RPMI7951 (cell line): ENCODE data around the gene KLHL6. TPM values are rescaled to one million over a fixed set of nuclear protein-coding genes. Genes with fewer than 3 reads are reported as not detected.

Experiments
- DNase-seq: peaks from one replicate; pipeline ENCODE4 v3.0.0-alpha.2; 2012; ENCODE audit warnings: low read depth
- total RNA-seq: library from RNA; depleted of rRNA; stranded (reverse); fragments of >200 nt; shearing (Covaris generic); gene quantifications from 2 replicates; pipeline ENCODE4 v1.2.3, GENCODE V29; 2014

The KLHL6 gene
- total RNA-seq, 1 experiment from 2014 or later, result not detected

DNA sequence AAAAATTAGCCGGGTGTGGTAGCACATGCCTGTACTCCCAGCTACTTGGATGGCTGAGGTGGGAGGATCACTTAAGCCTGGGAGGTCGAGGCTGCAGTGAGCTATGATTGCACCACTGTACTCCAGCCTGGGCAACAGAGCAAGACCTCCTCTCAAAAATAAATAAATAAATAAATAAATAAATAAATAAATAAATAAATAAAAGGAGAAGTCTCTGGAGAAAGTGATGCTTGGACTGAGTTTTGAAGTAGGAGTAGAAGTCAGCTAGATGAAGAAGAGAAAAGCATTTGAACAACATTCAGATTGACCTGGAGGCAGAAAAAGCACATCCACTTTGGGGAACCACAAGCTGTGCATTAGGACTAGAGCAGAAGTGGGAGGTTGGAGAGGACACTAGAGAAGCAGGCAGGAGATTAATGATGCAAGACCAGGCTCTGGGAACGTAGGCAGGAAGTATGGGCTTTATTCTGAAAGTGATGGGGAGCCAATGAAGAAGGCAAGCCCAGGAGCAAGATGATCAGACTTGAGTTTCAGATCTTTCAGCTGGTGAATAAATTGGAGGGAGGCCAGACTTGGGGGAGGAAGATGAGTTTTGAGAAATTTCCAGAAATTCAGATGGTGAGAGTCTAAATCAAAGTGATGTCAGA, 48.7 kb downstream of the KLHL6 start:
- DNase-seq, result no peak

DNA sequence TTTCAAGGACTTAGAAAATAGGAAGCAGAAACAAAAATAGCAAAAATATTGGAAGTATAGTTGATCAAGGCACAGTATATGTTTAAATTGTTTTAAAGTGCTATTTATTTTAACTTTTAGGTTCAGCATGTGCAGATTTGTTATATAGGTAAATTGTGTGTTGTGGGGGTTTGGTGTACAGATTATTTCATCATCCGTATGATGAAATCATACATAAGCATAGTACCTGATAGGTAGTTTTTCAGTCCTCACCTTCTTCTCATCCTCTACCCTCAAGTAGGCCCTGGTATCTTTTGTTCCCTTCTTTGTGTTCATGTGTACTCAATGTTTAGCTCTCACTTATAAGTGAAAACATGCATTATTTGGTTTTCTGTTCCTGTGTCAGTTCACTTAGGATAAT, 50.9 kb downstream of the KLHL6 start:
- no peak for DNase-seq

DNA sequence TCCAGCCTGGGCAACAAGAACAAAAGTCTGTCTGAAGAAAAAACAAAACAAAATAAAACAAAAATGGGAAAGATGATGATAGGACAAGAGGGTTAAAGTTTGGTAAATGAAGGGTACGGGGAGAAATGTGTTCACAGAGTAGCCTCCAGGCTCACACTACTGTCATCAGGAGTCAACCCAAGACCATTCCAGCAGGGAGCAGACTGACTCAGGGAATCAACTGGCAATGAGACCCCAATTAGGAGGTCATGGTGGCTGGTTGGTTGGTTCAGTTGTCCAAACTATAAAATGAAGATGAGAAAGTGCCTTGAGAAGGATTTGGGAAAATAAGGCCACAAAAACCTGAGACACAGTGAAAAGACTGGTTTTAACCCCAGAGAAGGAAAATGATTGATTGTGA, 51.8 kb downstream of the KLHL6 start:
- no peak for DNase-seq

GRCh38 chr3:183502237-183503181, 53.0 kb downstream of the KLHL6 start:
- DNase-seq, result peak; percentile 17

- no peak for DNase-seq
Measured at GRCh38 chr3:183500981-183501704, 54.4 kb downstream of the KLHL6 start.

DNA sequence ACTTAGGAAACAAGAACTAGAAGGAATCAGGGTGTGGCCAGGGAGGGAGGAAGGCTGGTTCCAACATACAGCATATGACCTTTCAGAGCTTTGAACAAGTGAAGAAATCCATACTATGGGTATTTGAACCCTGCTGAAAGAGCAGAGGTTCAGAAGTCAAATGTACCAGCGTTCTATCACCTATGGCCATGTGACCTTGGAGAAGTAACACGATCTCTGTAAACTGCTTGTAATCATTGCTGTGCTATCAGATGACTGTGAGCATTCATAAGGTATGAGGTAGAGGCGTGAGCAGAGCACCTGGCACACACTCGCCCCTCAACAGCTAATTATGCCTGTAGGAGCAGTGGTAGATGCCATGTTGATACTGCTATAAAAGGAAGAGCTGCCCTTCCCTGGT, 55.2 kb downstream of the KLHL6 start:
- DNase-seq, result no peak

DNA sequence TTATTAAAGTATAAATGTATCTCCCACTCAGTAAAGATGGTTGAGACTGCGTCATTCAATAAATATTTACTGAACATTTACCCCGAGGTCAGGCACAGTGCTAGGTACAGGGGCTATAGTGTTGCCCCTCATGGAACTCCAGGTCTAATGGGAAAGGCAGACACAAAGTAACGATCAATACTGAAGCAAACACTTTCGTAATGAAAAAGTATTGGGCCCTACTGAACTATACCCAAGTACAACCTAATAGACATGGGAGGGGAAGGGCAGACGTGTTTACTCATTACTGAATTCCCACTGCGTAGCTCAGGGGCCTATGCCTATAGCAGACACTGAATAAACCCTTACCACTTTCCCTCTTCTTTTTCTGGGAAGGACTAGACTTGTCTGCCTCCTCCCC, 56.9 kb downstream of the KLHL6 start:
- no peak for DNase-seq

DNA sequence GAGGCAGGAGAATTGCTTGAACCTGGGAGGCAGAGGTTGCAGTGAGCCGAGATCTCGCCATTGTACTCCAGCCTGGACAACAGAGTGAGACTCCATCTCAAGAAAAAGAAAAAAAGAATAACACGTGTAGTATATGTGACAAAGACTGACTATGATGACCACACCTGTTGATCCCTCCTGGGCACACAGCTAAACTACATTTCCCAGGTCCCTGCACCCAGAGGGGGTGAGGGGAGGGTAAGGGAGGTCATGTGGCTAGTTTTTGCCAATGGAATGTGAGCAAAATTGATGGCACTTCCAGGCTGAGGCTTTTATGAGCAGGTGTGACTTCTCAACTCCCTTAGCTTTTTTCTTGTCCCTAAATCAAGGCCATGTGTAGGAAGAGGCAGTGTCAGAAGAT, 58.2 kb downstream of the KLHL6 start:
- DNase-seq, result no peak

GRCh38 chr3:183496311-183496710, 59.2 kb downstream of the KLHL6 start:
- DNase-seq, result no peak

DNA sequence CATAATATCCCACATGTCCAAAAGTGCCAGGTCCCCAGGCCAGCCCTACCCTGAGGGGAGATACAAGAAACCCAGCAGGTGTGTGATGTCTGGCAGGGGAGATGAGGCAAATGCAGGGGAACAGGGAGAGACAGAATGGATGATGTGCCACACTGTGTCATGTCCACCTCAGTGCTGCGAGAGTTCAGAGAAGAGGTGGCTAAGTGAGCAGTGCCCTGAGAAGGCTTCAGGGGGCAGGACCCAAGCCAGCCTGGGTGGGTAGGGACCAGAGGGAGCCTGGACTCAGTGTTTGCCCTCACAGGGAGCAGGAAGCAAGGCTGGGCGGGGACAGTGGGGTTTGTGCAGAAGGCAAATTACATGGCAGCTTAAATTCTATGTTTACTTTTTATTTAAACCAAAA, 61.2 kb downstream of the KLHL6 start:
- DNase-seq, result no peak

- no peak for DNase-seq
Measured at GRCh38 chr3:183493296-183494045, 62.0 kb downstream of the KLHL6 start.

DNA sequence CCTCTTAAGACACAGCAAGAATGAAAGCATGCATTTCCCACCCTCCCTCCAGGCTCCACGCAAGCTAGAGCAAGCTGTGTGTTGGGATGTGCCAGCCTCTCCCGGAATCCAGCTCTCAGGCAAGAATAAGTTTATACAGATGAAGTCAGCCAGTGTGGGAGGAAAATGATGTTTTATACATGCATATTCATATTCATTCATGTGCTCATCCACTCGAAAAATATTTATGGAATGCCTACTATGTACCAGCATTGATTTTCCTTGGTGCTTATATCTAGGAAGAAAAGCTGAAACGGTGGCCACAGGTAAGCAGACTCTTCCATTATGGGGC, 62.7 kb downstream of the KLHL6 start:
- no peak for DNase-seq

DNA sequence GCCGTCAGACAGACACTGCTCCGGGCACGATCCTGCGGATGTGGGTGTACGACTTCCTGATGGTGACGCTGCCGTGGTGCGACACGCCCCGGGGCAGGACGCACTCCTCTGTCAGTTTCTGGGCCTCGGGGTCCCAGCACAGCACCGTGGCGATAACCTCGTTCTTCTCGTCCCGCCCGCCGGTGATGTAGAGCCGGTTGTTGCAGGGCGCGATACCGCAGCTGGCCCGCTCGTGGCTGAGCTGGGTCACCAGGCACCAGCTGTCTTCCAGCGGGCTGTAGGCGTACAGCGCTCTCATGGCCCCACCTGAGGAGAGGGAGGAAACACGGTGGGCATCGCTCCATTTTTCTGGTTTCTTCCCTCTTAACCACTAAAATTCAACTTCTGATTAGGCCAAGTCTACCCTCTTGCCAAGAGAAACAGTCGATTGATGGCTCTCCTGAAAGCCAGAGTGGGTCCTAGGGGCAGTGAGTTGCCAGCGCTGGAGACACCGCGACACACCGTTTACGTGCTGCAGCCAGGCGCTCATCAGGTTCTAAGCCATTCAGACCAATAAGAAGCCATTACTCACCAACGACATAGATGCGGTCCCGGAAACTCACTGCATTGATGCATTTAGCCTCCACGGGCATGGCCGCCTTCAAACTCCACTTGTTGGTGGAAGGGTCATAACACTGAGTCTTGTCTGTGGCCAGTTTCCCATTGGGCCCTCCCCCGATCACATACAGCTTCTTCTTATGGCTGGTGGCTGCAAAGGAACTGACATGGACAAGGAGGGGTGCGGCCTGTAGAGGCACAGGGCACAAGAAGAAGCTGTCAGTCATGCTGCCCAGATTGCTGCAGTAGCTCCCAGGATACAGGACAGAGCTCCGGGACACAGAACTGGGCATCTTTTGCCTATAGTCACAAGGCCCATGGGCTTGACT, 63.3 kb downstream of the KLHL6 start:
- DNase-seq, result no peak

GRCh38 chr3:183491109-183491922, 64.2 kb downstream of the KLHL6 start:
- DNase-seq, result no peak

DNA sequence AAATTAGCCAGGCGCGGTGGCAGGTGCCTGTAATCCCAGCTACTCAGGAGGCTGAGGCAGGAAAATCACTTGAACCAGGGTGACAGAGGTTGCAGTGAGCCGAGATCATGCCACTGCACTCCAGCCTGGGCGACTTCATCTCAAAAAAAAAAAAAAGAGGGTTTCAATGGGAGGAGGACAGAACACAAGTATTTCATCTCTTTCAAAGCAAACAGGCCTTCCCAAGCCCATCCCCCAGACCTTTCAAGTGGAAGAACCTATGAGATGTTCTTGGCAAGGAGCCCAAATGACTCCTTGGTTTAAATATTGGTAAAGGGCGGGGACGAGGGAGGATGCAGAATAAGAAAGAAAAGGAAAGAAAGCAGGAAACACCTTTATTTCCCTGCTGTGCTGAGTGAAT, 64.9 kb downstream of the KLHL6 start:
- no peak for DNase-seq

DNA sequence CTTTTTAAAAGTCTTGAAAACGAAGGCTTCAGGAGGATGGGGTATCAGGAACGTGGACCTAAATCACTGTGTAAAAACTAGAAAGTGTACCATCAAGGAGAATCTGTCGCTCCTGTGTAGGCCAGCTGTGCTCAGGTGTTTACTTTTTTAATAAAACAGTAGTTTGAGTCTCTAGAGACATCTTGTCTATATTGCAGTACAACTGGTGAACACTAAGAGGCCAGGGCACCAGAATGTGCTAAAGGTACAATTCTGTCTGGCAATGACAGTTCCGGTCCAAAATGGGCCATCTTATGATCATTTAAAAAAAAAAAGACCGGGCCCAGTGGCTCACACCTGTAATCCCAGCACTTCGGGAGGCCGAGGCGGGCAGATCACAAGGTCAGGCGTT, 65.3 kb downstream of the KLHL6 start:
- DNase-seq, result no peak

DNA sequence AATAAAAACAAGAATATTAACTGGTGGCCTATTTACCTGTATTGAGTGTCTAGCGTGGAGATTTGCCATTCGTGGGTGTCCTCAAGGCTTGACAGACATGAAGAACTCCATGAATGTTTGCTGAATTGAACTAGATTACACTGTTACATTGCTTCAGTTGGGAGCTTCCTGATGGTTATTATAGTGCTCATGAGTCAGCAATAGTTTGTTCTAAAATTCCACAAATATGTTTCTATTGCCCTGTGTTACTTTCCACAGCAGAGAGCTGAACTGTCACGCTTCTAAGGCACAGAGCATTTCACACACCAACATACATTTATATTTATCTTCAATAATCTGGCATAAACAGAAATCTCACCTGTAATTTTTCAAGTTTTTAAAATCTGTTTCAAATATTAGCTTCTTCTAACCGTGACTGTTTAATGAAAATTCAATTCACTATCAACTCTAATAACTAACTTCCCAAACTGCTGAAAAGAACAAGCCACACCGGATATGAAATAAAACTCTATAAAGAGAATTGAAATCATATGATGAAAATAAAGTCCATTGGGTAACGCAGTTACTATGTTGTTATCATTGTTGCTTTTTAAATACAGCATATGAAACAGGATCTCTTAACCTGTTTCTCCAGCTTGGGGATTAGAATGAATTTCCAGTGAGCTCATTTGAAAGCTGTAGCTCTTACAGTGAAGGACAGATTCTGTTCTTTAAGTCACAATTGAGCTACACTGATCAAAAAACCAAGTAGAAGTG, 65.9 kb downstream of the KLHL6 start:
- DNase-seq, result no peak

GRCh38 chr3:183488343-183488742, 67.2 kb downstream of the KLHL6 start:
- DNase-seq, result no peak

DNA sequence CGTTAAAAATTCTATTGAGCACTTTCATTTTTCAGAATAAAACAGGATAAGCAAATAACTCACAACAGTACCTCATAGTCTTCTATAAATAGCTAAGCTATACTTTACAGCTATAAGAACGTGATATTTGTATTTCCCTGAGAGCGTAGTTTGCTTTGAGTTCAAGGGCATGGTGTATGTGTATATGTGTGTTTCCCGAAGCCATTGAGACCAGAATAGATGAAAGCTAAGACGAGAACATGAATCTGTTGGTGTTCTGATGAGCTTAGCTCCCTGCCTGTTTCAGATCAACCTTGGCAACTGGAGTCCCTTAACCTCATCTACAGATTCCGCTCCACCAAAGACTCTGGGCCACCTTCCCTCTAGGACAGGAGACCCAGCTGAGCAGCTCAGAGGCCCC, 67.6 kb downstream of the KLHL6 start:
- no peak for DNase-seq
